ENCODE measurements around the gene KCNJ15.

DNA sequence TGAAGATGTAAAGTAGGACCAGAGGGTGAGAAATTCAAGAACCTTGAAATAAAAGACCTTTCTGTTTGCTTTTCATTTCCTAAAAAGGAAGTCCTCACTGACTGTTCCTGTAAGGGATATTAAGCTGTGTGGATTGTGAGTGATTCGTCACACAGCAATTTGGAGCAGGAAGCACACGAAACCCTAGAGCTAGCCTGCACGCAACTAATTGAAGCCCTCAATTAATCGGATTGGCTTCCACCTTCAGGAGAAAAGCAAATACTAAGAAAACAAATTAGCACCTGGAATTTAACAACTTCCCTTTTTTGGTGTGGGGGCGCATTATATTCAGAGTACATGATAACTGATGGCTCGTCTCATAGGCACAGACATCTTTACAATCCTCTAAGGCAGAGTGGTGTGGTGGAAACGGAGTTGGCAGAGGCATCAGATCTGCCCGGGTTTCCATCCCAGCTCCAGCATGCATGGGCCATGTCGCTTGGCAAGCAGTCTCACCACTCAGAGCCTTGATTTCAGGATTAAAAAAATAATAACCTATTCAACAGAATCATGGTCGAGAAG lies 95.2 kb downstream of the KCNJ15 start:
- TF ChIP-seq, protein P1, sequence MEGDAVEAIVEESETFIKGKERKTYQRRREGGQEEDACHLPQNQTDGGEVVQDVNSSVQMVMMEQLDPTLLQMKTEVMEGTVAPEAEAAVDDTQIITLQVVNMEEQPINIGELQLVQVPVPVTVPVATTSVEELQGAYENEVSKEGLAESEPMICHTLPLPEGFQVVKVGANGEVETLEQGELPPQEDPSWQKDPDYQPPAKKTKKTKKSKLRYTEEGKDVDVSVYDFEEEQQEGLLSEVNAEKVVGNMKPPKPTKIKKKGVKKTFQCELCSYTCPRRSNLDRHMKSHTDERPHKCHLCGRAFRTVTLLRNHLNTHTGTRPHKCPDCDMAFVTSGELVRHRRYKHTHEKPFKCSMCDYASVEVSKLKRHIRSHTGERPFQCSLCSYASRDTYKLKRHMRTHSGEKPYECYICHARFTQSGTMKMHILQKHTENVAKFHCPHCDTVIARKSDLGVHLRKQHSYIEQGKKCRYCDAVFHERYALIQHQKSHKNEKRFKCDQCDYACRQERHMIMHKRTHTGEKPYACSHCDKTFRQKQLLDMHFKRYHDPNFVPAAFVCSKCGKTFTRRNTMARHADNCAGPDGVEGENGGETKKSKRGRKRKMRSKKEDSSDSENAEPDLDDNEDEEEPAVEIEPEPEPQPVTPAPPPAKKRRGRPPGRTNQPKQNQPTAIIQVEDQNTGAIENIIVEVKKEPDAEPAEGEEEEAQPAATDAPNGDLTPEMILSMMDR (IDR thresholded peaks at IDR 0.05): no peak
- TF ChIP-seq POLR2A (IDR thresholded peaks at IDR 0.05) (no peak), POLR2AphosphoS5 (IDR thresholded peaks at IDR 0.05) (no peak)
